GM23338 (cell line): ENCODE results near the gene CLEC5A.

Source experiments
- CREB1 ChIP-seq: fragments of 250-450 bp; sonication (Bioruptor Pico); IDR thresholded peaks from 2 replicates; pipeline ENCODE4 v1.5.0; 2020; ENCODE audit warnings: low read depth, mild to moderate bottlenecking, moderate library complexity
- CTCF ChIP-seq, 2 experiments: fragments of 200-600 bp in 1 of 2; sonication (generic) in 1 of 2; conservative IDR thresholded peaks; 2 replicates each; pipeline versions ENCODE4 v1.5.1 to v1.6.1; 2016 to 2017; ENCODE audit warnings: antibody characterized with exemption in 2 of 2, low read depth in 2 of 2, mild to moderate bottlenecking in 2 of 2, moderate library complexity in 1 of 2
- EZH2 ChIP-seq: fragments of 200-600 bp; sonication (generic); IDR thresholded peaks from one replicate; pipeline ENCODE4 v1.8.0; 2017; ENCODE audit warnings: antibody characterized with exemption, mild to moderate bottlenecking, low read depth; ENCODE audit not compliant: unreplicated experiment
- EZH2phosphoT487 ChIP-seq: fragments of 200-600 bp; sonication (generic); IDR thresholded peaks from one replicate; pipeline ENCODE4 v1.8.1; 2018; ENCODE audit warnings: antibody characterized with exemption; ENCODE audit not compliant: unreplicated experiment

GRCh38 chr7:141880960-141881359, 65.8 kb downstream of the CLEC5A start:
- TF ChIP-seq CTCF (conservative IDR thresholded peaks at IDR 0.05; ENCODE audit: low read depth in 2 of 2) = no peak
- TF ChIP-seq EZH2phosphoT487 = no peak
- TF ChIP-seq CREB1 (CRISPR knock-in tag) = no peak
- TF ChIP-seq EZH2 = no peak
